Measurements from ENCODE around the gene TYMS. TPM values are rescaled to one million over a fixed set of nuclear protein-coding genes. Genes with fewer than 3 reads are reported as not detected.

The TYMS gene
- total RNA-seq, 2 experiments from 2014 or later: 90.7 to 196 TPM

GRCh38 chr18:655445-655844, 2.0 kb upstream of the TYMS start:
- peak overlapping the region; percentile 91 for H3K4me2 ChIP-seq (ENCODE audit: low read length)
- CTCF ChIA-PET (ENCODE audit: unreplicated experiment): no interaction called here
- no peaks in the 10 kb centered on the region for H3K9me2 ChIP-seq (ENCODE audit: insufficient read depth, low read length)
- H3K79me2 ChIP-seq (ENCODE audit: insufficient read depth, low read depth, low read length): peaks cover 44% of the 10 kb centered on the region
- intact Hi-C loops (cut with micrococcal nuclease; ENCODE audit: unreplicated experiment): loop anchor here (5.0 kb wide), 1 partner anchor 57 kb away; the partner anchor contains the start of gene ENOSF1
- TF ChIP-seq CTCF (conservative IDR thresholded peaks at IDR 0.05; ENCODE audit: low read length) (no peak), EZH2phosphoT487 (IDR thresholded peaks at IDR 0.05; ENCODE audit: borderline replicate concordance, low read depth, low read length) (no peak)
- H3K36me3 ChIP-seq (ENCODE audit: insufficient read depth, low read length): peaks cover 27% of the 10 kb centered on the region
- H4K20me1 ChIP-seq (ENCODE audit: insufficient read depth, low read length): peaks cover 12% of the 10 kb centered on the region; the same call in 1 of the 2 replicates
- TSS peak; percentile 66 for BruUV-seq (replicated peaks)
- POLR2A ChIA-PET: no interaction called here
- H3K4me3 ChIP-seq (ENCODE audit: low read depth, low read length, poor library complexity, severe bottlenecking): no peak overlapping the region
- no peak overlapping the region for H2AFZ ChIP-seq (ENCODE audit: low read length)
- H3K27ac ChIP-seq (ENCODE audit: low read depth, low read length, poor library complexity, severe bottlenecking): no peak overlapping the region
- DNase-seq (ENCODE audit: low spot score): no peak
- H3K9me3 ChIP-seq (ENCODE audit: low read length): no peaks in the 10 kb centered on the region
- H3K4me1 ChIP-seq (ENCODE audit: insufficient read depth, low read length, poor library complexity, severe bottlenecking): peaks cover 28% of the 10 kb centered on the region

- TF ChIP-seq EZH2phosphoT487 (IDR thresholded peaks at IDR 0.05; ENCODE audit: borderline replicate concordance, low read depth, low read length): no peak
- no peak for TF ChIP-seq CTCF (conservative IDR thresholded peaks at IDR 0.05; ENCODE audit: low read length)
- peak overlapping the region; percentile 23; the same call in 1 of the 2 replicates for H2AFZ ChIP-seq (ENCODE audit: low read length)
- intact Hi-C loops (cut with micrococcal nuclease; ENCODE audit: unreplicated experiment): loop anchor here (5.0 kb wide), 1 partner anchor 54 kb away; the partner anchor contains the start of gene ENOSF1
- no peaks in the 10 kb centered on the region for H4K20me1 ChIP-seq (ENCODE audit: insufficient read depth, low read length)
- no peaks in the 10 kb centered on the region for H3K9me2 ChIP-seq (ENCODE audit: insufficient read depth, low read length)
- DNase-seq (ENCODE audit: low spot score): peak; percentile 88
- peak overlapping the region; percentile 97 for H3K4me3 ChIP-seq (ENCODE audit: low read depth, low read length, poor library complexity, severe bottlenecking)
- peaks cover 4% of the 10 kb centered on the region; the same call in 1 of the 2 replicates for H3K9me3 ChIP-seq (ENCODE audit: low read length)
- peaks cover 63% of the 10 kb centered on the region for H3K79me2 ChIP-seq (ENCODE audit: insufficient read depth, low read depth, low read length)
- ChIA-PET CTCF (ENCODE audit: unreplicated experiment) (no interaction called here), POLR2A (interaction anchor here (0.5 to 2.2 kb wide), 6 partner anchors 10 to 387 kb away, joined by 3 to 9 read pairs (median 4); no protein-coding TSS in a partner anchor)
- no TSS peak for BruUV-seq (replicated peaks)
- H3K4me2 ChIP-seq (ENCODE audit: low read length): peak overlapping the region; percentile 91
- H3K27ac ChIP-seq (ENCODE audit: low read depth, low read length, poor library complexity, severe bottlenecking): peak overlapping the region; percentile 91
- peaks cover 24% of the 10 kb centered on the region for H3K4me1 ChIP-seq (ENCODE audit: insufficient read depth, low read length, poor library complexity, severe bottlenecking)
- H3K36me3 ChIP-seq (ENCODE audit: insufficient read depth, low read length): peaks cover 47% of the 10 kb centered on the region
Observed at GRCh38 chr18:658001-658946, 821 bp downstream of the TYMS start.

All from OCI-LY7 (cell line).